Naive thymus-derived CD4-positive, alpha-beta T cell (primary cell): Measurements from ENCODE around the gene SPTY2D1. TPM values are rescaled to one million over a fixed set of nuclear protein-coding genes. Genes with fewer than 3 reads are reported as not detected.

ENCODE experiments used
- ATAC-seq: fragments of 150-1000 bp; cut with Tn5 transposase; 2 replicates; pipeline ENCODE4 v1.10.0; 2021; ENCODE audit warnings: mild to moderate bottlenecking, moderate library complexity
- CTCF ChIA-PET: fragments of 350-600 bp; sonication (Branson Sonifier 250); formaldehyde crosslinking; loops from one replicate; lab custom pipeline; 2021; ENCODE audit warnings: antibody characterized with exemption; lab: Charles Lee
- POLR2A ChIA-PET: fragments of 350-600 bp; sonication (Branson Sonifier 250); formaldehyde crosslinking; loops from one replicate; lab custom pipeline; 2021; ENCODE audit warnings: antibody characterized with exemption, inconsistent platforms; lab: Charles Lee
- DNase-seq, 9 donors: peaks; one replicate each; pipeline versions ENCODE4 v3.0.0 to v3.0.0-alpha.2; 2020 to 2022; ENCODE audit warnings: mixed read lengths in 1 of 9
- H3K27ac ChIP-seq: one replicate; pipeline ENCODE4 v1.7.0; 2013; ENCODE audit warnings: mild to moderate bottlenecking, low read depth, low read length, moderate library complexity
- H3K27me3 ChIP-seq, 2 donors: one replicate each; pipeline ENCODE4 v1.7.0; 2013; ENCODE audit warnings: low read length in 2 of 2, mild to moderate bottlenecking in 2 of 2, moderate library complexity in 2 of 2; ENCODE audit not compliant: control insufficient read depth in 2 of 2, insufficient read depth in 2 of 2
- H3K36me3 ChIP-seq, 3 experiments: 1 replicate in 2 of 3; 2 replicates in 1 of 3; pipeline ENCODE4 v1.7.0; 2013; ENCODE audit warnings: low read length in 3 of 3, mild to moderate bottlenecking in 3 of 3, moderate library complexity in 1 of 3; ENCODE audit not compliant: insufficient read depth in 3 of 3, control insufficient read depth in 2 of 3
- H3K4me1 ChIP-seq, 2 donors: one replicate each; pipeline ENCODE4 v1.7.0; 2013; ENCODE audit warnings: low read length in 2 of 2, mild to moderate bottlenecking in 2 of 2, moderate library complexity in 1 of 2; ENCODE audit not compliant: control insufficient read depth in 2 of 2, insufficient read depth in 2 of 2
- H3K4me3 ChIP-seq: 2 replicates; pipeline ENCODE4 v1.7.0; 2013; ENCODE audit warnings: mild to moderate bottlenecking, low read length
- H3K9me3 ChIP-seq, 3 experiments: 1 replicate in 2 of 3; 2 replicates in 1 of 3; pipeline ENCODE4 v1.7.0; 2013; ENCODE audit warnings: low read length in 3 of 3; ENCODE audit not compliant: control insufficient read depth in 2 of 3
- H3K27ac Mint-ChIP-seq, 9 donors: one replicate each; pipeline ENCODE4 v1.8.0; 2020 to 2022; ENCODE audit warnings: mixed read lengths in 9 of 9, mild to moderate bottlenecking in 8 of 9, moderate library complexity in 5 of 9, inconsistent platforms in 2 of 9
- H3K27me3 Mint-ChIP-seq, 5 donors: one replicate each; pipeline ENCODE4 v1.8.0; 2021 to 2022; ENCODE audit warnings: mixed read lengths in 5 of 5, mild to moderate bottlenecking in 1 of 5
- H3K36me3 Mint-ChIP-seq, 5 donors: one replicate each; pipeline ENCODE4 v1.8.0; 2020 to 2022; ENCODE audit warnings: mixed read lengths in 5 of 5, mild to moderate bottlenecking in 3 of 5, inconsistent platforms in 1 of 5
- H3K4me1 Mint-ChIP-seq, 7 donors: one replicate each; pipeline ENCODE4 v1.8.0; 2020 to 2022; ENCODE audit warnings: mixed read lengths in 7 of 7, mild to moderate bottlenecking in 3 of 7, inconsistent platforms in 1 of 7
- H3K4me3 Mint-ChIP-seq, 10 donors: one replicate each; pipeline ENCODE4 v1.8.0; 2020 to 2022; ENCODE audit warnings: mild to moderate bottlenecking in 10 of 10, mixed read lengths in 10 of 10, moderate library complexity in 6 of 10, inconsistent platforms in 2 of 10
- H3K9me3 Mint-ChIP-seq, 11 donors: one replicate each; pipeline ENCODE4 v1.8.0; 2020 to 2022; ENCODE audit warnings: mixed read lengths in 11 of 11, mild to moderate bottlenecking in 4 of 11, inconsistent platforms in 1 of 11, moderate library complexity in 1 of 11
- intact Hi-C, 2 donors: fragments of 100-400 bp; cut with micrococcal nuclease; formaldehyde crosslinking; loops; one replicate each; pipeline ENCODE4 v1.15.1; 2023
- polyA plus RNA-seq, 2 donors: library from polyadenylated mRNA; unstranded; fragments of 300-500 nt; fragmentation: Illumina TruSeq; gene quantifications; one replicate each; pipeline ENCODE4 v1.2.3, GENCODE V29; 2021
- total RNA-seq, 6 experiments: library from RNA in 5 of 6; stranded (reverse) in 5 of 6; gene quantifications; 1 replicate in 5 of 6; 2 replicates in 1 of 6; pipeline ENCODE4 v1.2.3 and lab custom pipeline; 2021 to 2026

The SPTY2D1 gene
- total and polyA plus RNA-seq, 7 experiments from 2014 or later: 7.1 to 37.4 (median 27.1) TPM

- intact Hi-C loops: loop anchor here (5.0 kb wide), 2 partner anchors 91 to 294 kb away; partner anchors contain the start of genes GTF2H1 (in 1 of the 2) and HPS5 (in 1 of the 2)
- H3K27me3 ChIP-seq: no peaks in the 10 kb centered on the region
- no peaks in the 10 kb centered on the region for H3K9me3 ChIP-seq
- CTCF ChIA-PET: interaction anchor here (1.0 kb wide), 1 partner anchor 75 kb away, joined by 3 read pairs; no protein-coding TSS in a partner anchor
- POLR2A ChIA-PET: interaction anchor here (1.2 to 2.5 kb wide), 2 partner anchors 10 to 18 kb away, joined by 4 to 11 read pairs; partner anchors contain the start of gene SPTY2D1
- peaks cover 21 to 29% of the 10 kb centered on the region in 2 donors for H3K4me1 ChIP-seq
- peak; percentile 44 for ATAC-seq
- H3K27me3 Mint-ChIP-seq: no peaks in the 10 kb centered on the region
- no peak overlapping the region for H3K4me3 ChIP-seq
- H3K9me3 Mint-ChIP-seq: no peaks in the 10 kb centered on the region
- peak overlapping the region in 3 of 9 donors; percentile 26 to 72 (median 28) for H3K27ac Mint-ChIP-seq
- H3K27ac ChIP-seq: no peak overlapping the region
- H3K4me1 Mint-ChIP-seq: peaks cover 26 to 59% (median 47%) of the 10 kb centered on the region in 7 donors
- H3K36me3 Mint-ChIP-seq: peaks cover 9 to 31% (median 17%) of the 10 kb centered on the region in 5 donors
- H3K4me3 Mint-ChIP-seq: peak overlapping the region in 1 of 10 donors; percentile 71
- H3K36me3 ChIP-seq: peaks cover 11 to 40% (median 13%) of the 10 kb centered on the region in 3 experiments
- no peak for DNase-seq
Measured at GRCh38 chr11:18615628-18616392, 18.3 kb downstream of the SPTY2D1 start.

GRCh38 chr11:18614667-18615066 lies 19.5 kb downstream of the SPTY2D1 start:
- Mint-ChIP-seq H3K36me3 (peaks cover 10 to 35% (median 20%) of the 10 kb centered on the region in 5 donors), H3K4me3 (no peak overlapping the region), H3K27ac (peak overlapping the region in 1 of 9 donors; percentile 69), H3K4me1 (peaks cover 26 to 53% (median 41%) of the 10 kb centered on the region in 7 donors), H3K9me3 (no peaks in the 10 kb centered on the region), H3K27me3 (no peaks in the 10 kb centered on the region)
- Histone ChIP-seq H3K36me3 (peaks cover 11 to 44% (median 13%) of the 10 kb centered on the region in 3 experiments), H3K4me1 (peaks cover 21 to 29% of the 10 kb centered on the region in 2 donors), H3K27ac (no peak overlapping the region), H3K4me3 (no peak overlapping the region), H3K27me3 (no peaks in the 10 kb centered on the region), H3K9me3 (no peaks in the 10 kb centered on the region)
- intact Hi-C loops: loop anchor here (5.0 kb wide), 2 partner anchors 93 to 292 kb away; partner anchors contain the start of genes GTF2H1 (in 1 of the 2) and HPS5 (in 1 of the 2)
- CTCF ChIA-PET: interaction anchor here (1.0 kb wide), 1 partner anchor 74 kb away, joined by 3 read pairs; no protein-coding TSS in a partner anchor
- POLR2A ChIA-PET: interaction anchor here (0.6 to 2.5 kb wide), 3 partner anchors 19 to 75 kb away, joined by 3 to 11 read pairs (median 3); partner anchors contain the start of gene SPTY2D1
- no peak for ATAC-seq
- no peak for DNase-seq

- Histone ChIP-seq H3K4me3 (no peak overlapping the region), H3K36me3 (peaks cover 17 to 59% (median 20%) of the 10 kb centered on the region in 3 experiments), H3K27me3 (no peaks in the 10 kb centered on the region), H3K4me1 (peaks cover 7 to 10% of the 10 kb centered on the region in 2 donors), H3K27ac (no peak overlapping the region), H3K9me3 (no peaks in the 10 kb centered on the region)
- H3K27me3 Mint-ChIP-seq: no peaks in the 10 kb centered on the region
- no peak for DNase-seq
- POLR2A ChIA-PET: interaction anchor here (0.6 kb wide), 1 partner anchor 276 kb away, joined by 3 read pairs; no protein-coding TSS in a partner anchor
- H3K9me3 Mint-ChIP-seq: no peaks in the 10 kb centered on the region
- intact Hi-C loops: no loop called here
- no peak overlapping the region for H3K4me3 Mint-ChIP-seq
- no peak for ATAC-seq
- CTCF ChIA-PET: no interaction called here
- peaks cover 10 to 41% (median 28%) of the 10 kb centered on the region in 5 donors for H3K36me3 Mint-ChIP-seq
- peaks cover 9 to 34% (median 21%) of the 10 kb centered on the region in 7 donors for H3K4me1 Mint-ChIP-seq
- H3K27ac Mint-ChIP-seq: no peak overlapping the region
Measured at GRCh38 chr11:18612394-18612793, 21.7 kb downstream of the SPTY2D1 start.

- Mint-ChIP-seq H3K27me3 (no peaks in the 10 kb centered on the region), H3K4me1 (peaks cover 5 to 22% (median 11%) of the 10 kb centered on the region in 7 donors), H3K27ac (no peak overlapping the region), H3K36me3 (peaks cover 10 to 45% (median 31%) of the 10 kb centered on the region in 5 donors), H3K9me3 (no peaks in the 10 kb centered on the region), H3K4me3 (no peak overlapping the region)
- intact Hi-C loops: no loop called here
- no peak overlapping the region for H3K27ac ChIP-seq
- DNase-seq: no peak
- ChIA-PET CTCF (no interaction called here), POLR2A (interaction anchor here (0.6 kb wide), 1 partner anchor 1726 kb away, joined by 3 read pairs; no protein-coding TSS in a partner anchor)
- H3K9me3 ChIP-seq: no peaks in the 10 kb centered on the region
- H3K4me3 ChIP-seq: no peak overlapping the region
- no peaks in the 10 kb centered on the region for H3K27me3 ChIP-seq
- ATAC-seq: no peak
- H3K36me3 ChIP-seq: peaks cover 17 to 59% (median 20%) of the 10 kb centered on the region in 3 experiments
- no peaks in the 10 kb centered on the region for H3K4me1 ChIP-seq
Measured at GRCh38 chr11:18611196-18611595, 22.9 kb downstream of the SPTY2D1 start.

GRCh38 chr11:18608376-18608775 lies 25.8 kb downstream of the SPTY2D1 start:
- Mint-ChIP-seq H3K36me3 (peaks cover 2 to 23% (median 11%) of the 10 kb centered on the region in 5 donors), H3K4me3 (no peak overlapping the region), H3K27me3 (no peaks in the 10 kb centered on the region), H3K4me1 (peaks cover 0 to 3% (median 0%) of the 10 kb centered on the region in 7 donors), H3K9me3 (no peaks in the 10 kb centered on the region), H3K27ac (no peak overlapping the region)
- ATAC-seq (no peak), DNase-seq (no peak)
- H3K27me3 ChIP-seq: no peaks in the 10 kb centered on the region
- ChIA-PET CTCF (no interaction called here), POLR2A (no interaction called here)
- H3K4me1 ChIP-seq: no peaks in the 10 kb centered on the region
- peaks cover 5 to 31% (median 15%) of the 10 kb centered on the region in 3 experiments for H3K36me3 ChIP-seq
- H3K4me3 ChIP-seq: no peak overlapping the region
- intact Hi-C loops: no loop called here
- H3K9me3 ChIP-seq: no peaks in the 10 kb centered on the region
- no peak overlapping the region for H3K27ac ChIP-seq

GRCh38 chr11:18600915-18601569 lies 33.1 kb downstream of the SPTY2D1 start:
- intact Hi-C loops: no loop called here
- CTCF ChIA-PET: no interaction called here

More at GRCh38 chr11:18600915-18601569, 33.1 kb downstream of the SPTY2D1 start:
- DNase-seq: no peak
- Histone ChIP-seq H3K4me3 (no peak overlapping the region), H3K9me3 (no peaks in the 10 kb centered on the region), H3K27ac (no peak overlapping the region), H3K4me1 (no peaks in the 10 kb centered on the region), H3K36me3 (no peaks in the 10 kb centered on the region), H3K27me3 (no peaks in the 10 kb centered on the region)
- Mint-ChIP-seq H3K36me3 (peaks cover 0 to 3% (median 0%) of the 10 kb centered on the region in 5 donors), H3K4me3 (no peak overlapping the region), H3K4me1 (peaks cover 0 to 2% (median 0%) of the 10 kb centered on the region in 7 donors), H3K27ac (no peak overlapping the region), H3K9me3 (peaks cover 0 to 2% (median 0%) of the 10 kb centered on the region in 11 donors), H3K27me3 (no peaks in the 10 kb centered on the region)
- no peak for ATAC-seq
- POLR2A ChIA-PET: interaction anchor here (0.7 kb wide), 1 partner anchor 13 kb away, joined by 3 read pairs; no protein-coding TSS in a partner anchor
